Activated T-helper 17 cell treated with anti-CD3 and anti-CD28 coated beads, Interleukin-2, amount 50 U/mL, for 72 hours (primary cell): Measurements from ENCODE around the gene SHH. TPM values are rescaled to one million over a fixed set of nuclear protein-coding genes. Genes with fewer than 3 reads are reported as not detected.

Experiments
- ATAC-seq: fragments of 150-1000 bp; cut with Tn5 transposase; replicated peaks from 2 replicates; pipeline ENCODE4 v1.10.0; 2021; ENCODE audit warnings: mild to moderate bottlenecking, moderate library complexity
- H3K27ac Mint-ChIP-seq: one replicate; pipeline ENCODE4 v1.8.0; 2022; ENCODE audit warnings: mixed read lengths
- H3K27me3 Mint-ChIP-seq: one replicate; pipeline ENCODE4 v1.8.0; 2022; ENCODE audit warnings: mixed read lengths
- H3K36me3 Mint-ChIP-seq: one replicate; pipeline ENCODE4 v1.8.0; 2022; ENCODE audit warnings: low read depth, mild to moderate bottlenecking, mixed read lengths
- H3K4me1 Mint-ChIP-seq: one replicate; pipeline ENCODE4 v1.8.0; 2022; ENCODE audit warnings: mixed read lengths
- H3K4me3 Mint-ChIP-seq: one replicate; pipeline ENCODE4 v1.8.0; 2022; ENCODE audit warnings: mild to moderate bottlenecking, mixed read lengths
- H3K9me3 Mint-ChIP-seq: one replicate; pipeline ENCODE4 v1.8.0; 2022; ENCODE audit warnings: mixed read lengths
- total RNA-seq, 2 donors: library from RNA; stranded (reverse); gene quantifications; one replicate each; pipeline ENCODE4 v1.2.3, GENCODE V29; 2022

SHH gene
- total RNA-seq, 2 donors from 2014 or later = not detected

DNA sequence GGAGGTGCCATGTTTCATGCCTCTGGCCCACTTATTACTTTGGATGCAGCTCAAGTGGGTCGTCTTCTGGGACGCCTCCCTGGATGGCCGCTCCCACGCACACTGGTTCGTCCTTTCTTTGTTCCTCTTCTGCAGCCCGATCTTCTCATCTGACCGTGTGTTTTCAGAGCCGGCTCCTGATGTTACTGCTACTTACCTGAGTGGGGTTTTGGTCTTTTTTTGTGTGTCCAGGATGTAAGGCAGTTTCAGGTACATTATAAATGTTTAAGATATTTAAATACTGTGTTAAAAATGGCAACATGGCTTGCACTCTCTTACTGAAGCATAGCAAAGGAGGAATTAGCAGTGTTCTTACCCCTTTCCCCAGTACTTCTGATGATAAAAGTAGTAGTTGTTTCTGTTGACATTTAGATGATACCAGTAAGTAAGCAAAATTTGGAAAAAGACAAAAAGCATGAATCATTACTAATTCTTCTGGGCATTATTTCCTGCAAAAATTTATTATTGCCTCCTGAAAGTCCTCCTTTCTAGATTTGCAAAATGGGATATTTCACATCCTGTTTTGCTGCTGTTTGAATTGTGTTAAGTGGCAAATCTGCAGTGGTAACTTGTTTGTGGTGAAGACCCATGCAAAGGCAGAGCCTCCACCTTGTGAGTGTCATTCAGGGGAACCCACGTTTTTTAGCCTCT is 59.4 kb downstream of the SHH start:
- Mint-ChIP-seq H3K4me1 (peaks cover 57% of the 10 kb centered on the region), H3K36me3 (peaks cover 82% of the 10 kb centered on the region), H3K27ac (peak overlapping the region; percentile 65), H3K9me3 (no peaks in the 10 kb centered on the region), H3K4me3 (peak overlapping the region; percentile 29), H3K27me3 (no peaks in the 10 kb centered on the region)
- no peak for ATAC-seq

DNA sequence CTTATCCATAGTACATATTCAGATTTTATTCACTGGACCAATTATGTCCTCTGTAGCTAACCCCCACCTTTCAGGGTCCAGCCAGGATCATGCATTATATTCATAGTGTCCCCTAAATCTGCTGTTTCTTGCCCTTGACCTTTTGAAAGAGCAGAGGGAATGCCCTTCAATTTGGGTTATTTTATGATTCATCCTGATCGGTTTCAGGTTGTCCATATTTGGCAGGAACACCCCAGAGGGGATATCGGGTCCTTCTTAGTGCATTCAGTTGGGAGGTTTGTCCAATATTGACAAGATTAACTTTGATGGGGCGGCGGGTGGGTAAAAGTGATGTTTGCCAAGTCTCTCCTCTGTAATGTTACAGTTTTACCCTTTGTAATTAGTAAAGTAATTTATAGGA is 60.9 kb downstream of the SHH start:
- H3K27ac Mint-ChIP-seq = peak overlapping the region; percentile 65
- H3K27me3 Mint-ChIP-seq = no peaks in the 10 kb centered on the region
- peak; percentile 39 for ATAC-seq
- H3K4me3 Mint-ChIP-seq = peak overlapping the region; percentile 70
- no peaks in the 10 kb centered on the region for H3K9me3 Mint-ChIP-seq
- peaks cover 59% of the 10 kb centered on the region for H3K4me1 Mint-ChIP-seq
- peaks cover 84% of the 10 kb centered on the region for H3K36me3 Mint-ChIP-seq

DNA sequence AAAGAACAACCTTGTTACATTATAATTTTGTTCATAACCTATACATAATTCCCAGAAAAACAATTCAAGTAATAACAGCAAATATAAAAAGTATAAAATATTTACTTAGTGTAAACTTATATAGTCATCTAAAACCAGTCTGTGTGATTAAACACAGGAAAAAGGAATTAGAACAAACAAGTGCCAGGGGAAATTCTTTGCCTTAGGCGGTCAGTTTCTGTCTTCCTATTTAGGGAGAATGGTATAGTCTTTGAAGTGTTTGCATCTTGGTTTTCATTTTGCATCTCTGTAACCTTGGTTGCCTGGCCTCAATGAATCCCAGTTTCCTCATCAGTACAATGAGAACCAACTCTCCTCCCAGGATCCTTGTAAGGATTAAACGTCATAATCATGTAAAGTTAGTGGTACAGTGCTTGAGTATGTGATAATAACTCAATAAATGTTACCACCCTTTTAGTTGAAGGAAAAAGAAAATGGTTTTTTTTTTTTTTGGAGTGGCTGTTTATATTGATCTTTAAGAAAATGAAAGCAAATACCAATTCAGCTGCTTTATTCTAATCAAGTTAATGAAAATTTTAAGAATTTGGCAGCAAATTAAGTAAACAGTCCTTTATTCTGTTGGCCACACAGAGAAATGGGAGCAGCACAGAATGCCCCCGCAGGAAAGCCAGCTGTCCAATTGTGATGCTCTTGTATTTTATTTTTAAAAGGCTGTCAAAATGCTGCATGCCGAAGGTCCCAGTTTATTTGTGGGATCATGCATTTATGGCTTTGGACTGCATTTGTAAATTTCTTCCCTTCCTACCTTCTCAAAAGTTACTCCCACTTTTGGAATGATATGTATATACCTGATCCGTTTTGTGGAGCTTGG is 61.8 kb downstream of the SHH start:
- Mint-ChIP-seq H3K4me3 (peak overlapping the region; percentile 70), H3K9me3 (no peaks in the 10 kb centered on the region), H3K27me3 (no peaks in the 10 kb centered on the region), H3K4me1 (peaks cover 68% of the 10 kb centered on the region), H3K27ac (peak overlapping the region; percentile 39), H3K36me3 (peaks cover 88% of the 10 kb centered on the region)
- ATAC-seq = peak; percentile 20

Other genes starting within 250 kb of the SHH start
- 100 to 1,000 TPM in 1 of 2 donors, 10 to 100 TPM in 1; 79.6 to 114 TPM for gene RBM33, start 167.8 kb downstream of the SHH start, total RNA-seq